Type B pancreatic cell (in vitro differentiated cells): Measurements from ENCODE around the gene EDA. TPM values are rescaled to one million over a fixed set of nuclear protein-coding genes. Genes with fewer than 3 reads are reported as not detected.

Experiments used
- DNase-seq: peaks from one replicate; pipeline ENCODE4 v3.0.0; 2021; ENCODE audit warnings: mixed read lengths; ENCODE audit not compliant: unreplicated experiment; ENCODE audit errors: extremely low spot score
- H3K27ac Mint-ChIP-seq: 2 replicates; pipeline ENCODE4 v1.8.0; 2021; ENCODE audit warnings: mild to moderate bottlenecking, mixed read lengths
- H3K27me3 Mint-ChIP-seq: 2 replicates; pipeline ENCODE4 v1.8.0; 2021; ENCODE audit warnings: mixed read lengths
- H3K36me3 Mint-ChIP-seq: 2 replicates; pipeline ENCODE4 v1.8.0; 2021; ENCODE audit warnings: mixed read lengths
- H3K4me1 Mint-ChIP-seq: one replicate; pipeline ENCODE4 v1.8.0; 2021; ENCODE audit warnings: mixed read lengths; ENCODE audit not compliant: unreplicated experiment
- H3K4me3 Mint-ChIP-seq: 2 replicates; pipeline ENCODE4 v1.8.0; 2021; ENCODE audit warnings: mild to moderate bottlenecking, mixed read lengths
- H3K9me3 Mint-ChIP-seq: 2 replicates; pipeline ENCODE4 v1.8.0; 2021; ENCODE audit warnings: mixed read lengths
- CTCF ChIP-seq: fragments of 200-600 bp; sonication (generic); conservative IDR thresholded peaks from 2 replicates; pipeline ENCODE4 v1.5.0; 2021; ENCODE audit warnings: antibody characterized with exemption, mild to moderate bottlenecking
- total RNA-seq: library from RNA; stranded (reverse); gene quantifications from 2 replicates; pipeline ENCODE4 v1.2.1, GENCODE V29; 2021; ENCODE audit warnings: low replicate concordance

The EDA gene
- total RNA-seq, 1 donor from 2014 or later = 4.4 TPM

GRCh38 chrX:70026851-70027200 lies 410.9 kb downstream of the EDA start:
- Mint-ChIP-seq H3K9me3 (no peaks in the 10 kb centered on the region), H3K4me3 (no peak overlapping the region)

GRCh38 chrX:70029863-70030262 lies 413.9 kb downstream of the EDA start:
- Mint-ChIP-seq H3K4me3 (no peak overlapping the region), H3K36me3 (no peaks in the 10 kb centered on the region), H3K27ac (no peak overlapping the region), H3K4me1 (no peaks in the 10 kb centered on the region), H3K9me3 (no peaks in the 10 kb centered on the region), H3K27me3 (no peaks in the 10 kb centered on the region)
- no peak for DNase-seq
- TF ChIP-seq CTCF = no peak

More at GRCh38 chrX:70026851-70027200, 410.9 kb downstream of the EDA start:
- no peak for DNase-seq
- Mint-ChIP-seq H3K4me1 (no peaks in the 10 kb centered on the region), H3K27ac (no peak overlapping the region), H3K27me3 (no peaks in the 10 kb centered on the region), H3K36me3 (no peaks in the 10 kb centered on the region)
- TF ChIP-seq CTCF = no peak

GRCh38 chrX:70030301-70030767 lies 414.4 kb downstream of the EDA start:
- H3K27me3 Mint-ChIP-seq = no peaks in the 10 kb centered on the region
- no peak overlapping the region for H3K27ac Mint-ChIP-seq
- TF ChIP-seq CTCF = peak; percentile 80
- no peak for DNase-seq
- H3K4me3 Mint-ChIP-seq = no peak overlapping the region
- H3K36me3 Mint-ChIP-seq = no peaks in the 10 kb centered on the region
- no peaks in the 10 kb centered on the region for H3K4me1 Mint-ChIP-seq
- H3K9me3 Mint-ChIP-seq = no peaks in the 10 kb centered on the region

- no peak for DNase-seq
- no peak overlapping the region for H3K27ac Mint-ChIP-seq
- H3K27me3 Mint-ChIP-seq = no peaks in the 10 kb centered on the region
- no peak overlapping the region for H3K4me3 Mint-ChIP-seq
- TF ChIP-seq CTCF = no peak
- H3K9me3 Mint-ChIP-seq = no peaks in the 10 kb centered on the region
- H3K4me1 Mint-ChIP-seq = no peaks in the 10 kb centered on the region
- H3K36me3 Mint-ChIP-seq = no peaks in the 10 kb centered on the region
Observed at GRCh38 chrX:70032792-70033191, 416.9 kb downstream of the EDA start.

GRCh38 chrX:70033348-70034051 lies 417.6 kb downstream of the EDA start:
- no peak for DNase-seq
- TF ChIP-seq CTCF = peak; percentile 68
- no peak overlapping the region for H3K27ac Mint-ChIP-seq
- H3K4me3 Mint-ChIP-seq = no peak overlapping the region
- H3K36me3 Mint-ChIP-seq = no peaks in the 10 kb centered on the region
- H3K4me1 Mint-ChIP-seq = no peaks in the 10 kb centered on the region
- no peaks in the 10 kb centered on the region for H3K9me3 Mint-ChIP-seq
- H3K27me3 Mint-ChIP-seq = no peaks in the 10 kb centered on the region
